Neuronal stem cell (in vitro differentiated cells): ENCODE measurements around the gene IL20RB.

Source experiments
- DNase-seq: peaks from one replicate; pipeline ENCODE4 v3.0.0-alpha.2; 2013; ENCODE audit warnings: low spot score
- H2AFZ ChIP-seq: one replicate; pipeline ENCODE4 v1.6.1; 2013; ENCODE audit warnings: mild to moderate bottlenecking, low read length, inconsistent platforms
- H2AK5ac ChIP-seq: 2 replicates; pipeline ENCODE4 v1.6.1; 2013; ENCODE audit warnings: low read depth, mild to moderate bottlenecking, inconsistent platforms, low read length, moderate library complexity, mixed read lengths
- H2BK120ac ChIP-seq: 2 replicates; pipeline ENCODE4 v1.6.1; 2013; ENCODE audit warnings: low read depth, mild to moderate bottlenecking, inconsistent platforms, low read length, moderate library complexity, mixed read lengths
- H2BK12ac ChIP-seq: one replicate; pipeline ENCODE4 v1.6.1; 2013; ENCODE audit warnings: low read length, inconsistent platforms
- H2BK15ac ChIP-seq: 2 replicates; pipeline ENCODE4 v1.6.1; 2013; ENCODE audit warnings: mild to moderate bottlenecking, low read length, inconsistent platforms, mixed read lengths
- H2BK5ac ChIP-seq: one replicate; pipeline ENCODE4 v1.6.1; 2013; ENCODE audit warnings: inconsistent platforms, mild to moderate bottlenecking, low read length, moderate library complexity
- H3K14ac ChIP-seq: one replicate; pipeline ENCODE4 v1.6.1; 2013; ENCODE audit warnings: low read length, inconsistent platforms
- H3K18ac ChIP-seq: 2 replicates; pipeline ENCODE4 v1.6.1; 2013; ENCODE audit warnings: low read length, inconsistent platforms
- H3K23ac ChIP-seq: 2 replicates; pipeline ENCODE4 v1.6.1; 2013; ENCODE audit warnings: low read depth, mild to moderate bottlenecking, mixed read lengths, low read length, inconsistent platforms; ENCODE audit not compliant: poor library complexity
- H3K27ac ChIP-seq: replicated peaks from 3 replicates; pipeline ENCODE4 v1.5.1; 2013; ENCODE audit warnings: low read length, inconsistent platforms
- H3K27me3 ChIP-seq, 3 experiments: 2 replicates each; pipeline ENCODE4 v1.6.1; 2013; ENCODE audit warnings: low read length in 3 of 3, mild to moderate bottlenecking in 2 of 3, inconsistent platforms in 1 of 3, low read depth in 1 of 3, mixed read lengths in 1 of 3, moderate library complexity in 1 of 3; ENCODE audit not compliant: control insufficient read depth in 3 of 3, insufficient read depth in 3 of 3
- H3K36me3 ChIP-seq, 2 donors: replicated peaks in 1 of 2; 2 replicates each; pipeline ENCODE4 v1.6.1; 2013; ENCODE audit warnings: low read length in 2 of 2; ENCODE audit not compliant: control insufficient read depth in 2 of 2, insufficient read depth in 2 of 2
- H3K4ac ChIP-seq: 2 replicates; pipeline ENCODE4 v1.6.1; 2013; ENCODE audit warnings: inconsistent platforms, mild to moderate bottlenecking, low read length, moderate library complexity
- H3K4me1 ChIP-seq, 2 donors: 1 replicate in 1 of 2; 2 replicates in 1 of 2; pipeline ENCODE4 v1.6.1; 2013; ENCODE audit warnings: low read length in 2 of 2, low read depth in 1 of 2; ENCODE audit not compliant: control insufficient read depth in 2 of 2, insufficient read depth in 1 of 2
- H3K4me2 ChIP-seq: one replicate; pipeline ENCODE4 v1.6.1; 2013; ENCODE audit warnings: mild to moderate bottlenecking, low read length, inconsistent platforms; ENCODE audit not compliant: insufficient read depth, poor library complexity, severe bottlenecking
- H3K4me3 ChIP-seq, 2 donors: 2 replicates each; pipeline ENCODE4 v1.5.1; 2013; ENCODE audit warnings: low read length in 2 of 2, mild to moderate bottlenecking in 2 of 2, inconsistent platforms in 1 of 2, moderate library complexity in 1 of 2
- H3K79me1 ChIP-seq: one replicate; pipeline ENCODE4 v1.6.1; 2013; ENCODE audit warnings: low read depth, mild to moderate bottlenecking, inconsistent platforms, low read length, moderate library complexity
- H3K9ac ChIP-seq: one replicate; pipeline ENCODE4 v1.6.1; 2013; ENCODE audit warnings: mild to moderate bottlenecking, low read depth, low read length, inconsistent platforms; ENCODE audit not compliant: poor library complexity
- H3K9me3 ChIP-seq, 2 donors: replicated peaks in 1 of 2; 2 replicates each; pipeline versions ENCODE3 to v1.6.1; 2013; ENCODE audit warnings: low read length in 2 of 2, mild to moderate bottlenecking in 2 of 2, inconsistent platforms in 1 of 2, low read depth in 1 of 2, mixed read lengths in 1 of 2, moderate library complexity in 1 of 2; ENCODE audit not compliant: control insufficient read depth in 2 of 2, insufficient read depth in 1 of 2
- H4K8ac ChIP-seq: one replicate; pipeline ENCODE4 v1.6.1; 2013; ENCODE audit warnings: low read depth, mild to moderate bottlenecking, inconsistent platforms, low read length, moderate library complexity
- H4K91ac ChIP-seq: one replicate; pipeline ENCODE4 v1.6.1; 2013; ENCODE audit warnings: low read length, low read depth, mild to moderate bottlenecking, inconsistent platforms; ENCODE audit not compliant: poor library complexity
- WGBS, 2 donors: extraction: QIAGEN DNeasy Blood & Tissue Kit; methylation state at CpG; one replicate each; pipeline ENCODE4 v1.1.7; 2013; ENCODE audit warnings: missing lambda C conversion rate in 2 of 2, mixed read lengths in 1 of 2; ENCODE audit not compliant: insufficient read length in 2 of 2, insufficient replicate concordance in 1 of 2; ENCODE audit errors: extremely low coverage in 2 of 2; 5-methylcytosine and 5-hydroxymethylcytosine counted together

IL20RB gene

GRCh38 chr3:136931606-136932005 is 26.2 kb upstream of the IL20RB start:
- no peak overlapping the region for H3K4ac ChIP-seq
- H4K8ac ChIP-seq, result no peak overlapping the region
- no peak overlapping the region for H3K14ac ChIP-seq
- DNase-seq, result no peak
- no peaks in the 10 kb centered on the region for H3K79me1 ChIP-seq
- peaks cover 0 to 11% of the 10 kb centered on the region in 2 donors for H3K9me3 ChIP-seq
- no peak overlapping the region for H3K27ac ChIP-seq
- H2AK5ac ChIP-seq, result no peak overlapping the region
- no peak overlapping the region for H2BK120ac ChIP-seq
- H3K4me2 ChIP-seq, result no peak overlapping the region
- no peak overlapping the region for H2BK15ac ChIP-seq
- peaks cover 3 to 37% of the 10 kb centered on the region in 2 donors for H3K36me3 ChIP-seq
- H3K9ac ChIP-seq, result no peak overlapping the region
- no peak overlapping the region for H3K4me3 ChIP-seq
- no peak overlapping the region for H2AFZ ChIP-seq
- H3K27me3 ChIP-seq, result no peaks in the 10 kb centered on the region
- H3K4me1 ChIP-seq, result no peaks in the 10 kb centered on the region
- H3K23ac ChIP-seq, result no peak overlapping the region
- no CpG with 5 or more reads among the region's 4 CpGs for WGBS, 2 donors
- no peak overlapping the region for H2BK12ac ChIP-seq
- H4K91ac ChIP-seq, result no peak overlapping the region
- H2BK5ac ChIP-seq, result no peak overlapping the region
- no peak overlapping the region for H3K18ac ChIP-seq

GRCh38 chr3:136932523-136932922 is 25.3 kb upstream of the IL20RB start:
- Histone ChIP-seq H2BK12ac (no peak overlapping the region), H3K27me3 (no peaks in the 10 kb centered on the region), H4K8ac (no peak overlapping the region), H3K4ac (no peak overlapping the region), H3K9me3 (peaks cover 0 to 20% of the 10 kb centered on the region in 2 donors), H3K18ac (no peak overlapping the region), H3K14ac (no peak overlapping the region), H3K9ac (no peak overlapping the region), H2BK120ac (no peak overlapping the region), H2AK5ac (no peak overlapping the region), H3K79me1 (no peaks in the 10 kb centered on the region), H3K4me3 (no peak overlapping the region), H2AFZ (no peak overlapping the region), H2BK15ac (no peak overlapping the region), H3K27ac (no peak overlapping the region), H3K23ac (no peak overlapping the region), H3K4me2 (no peak overlapping the region), H2BK5ac (no peak overlapping the region), H3K36me3 (peaks cover 3 to 40% of the 10 kb centered on the region in 2 donors), H4K91ac (no peak overlapping the region), H3K4me1 (no peaks in the 10 kb centered on the region)
- DNase-seq, result no peak
- WGBS, 2 donors, result no CpG with 5 or more reads among the region's 1 CpG

DNA sequence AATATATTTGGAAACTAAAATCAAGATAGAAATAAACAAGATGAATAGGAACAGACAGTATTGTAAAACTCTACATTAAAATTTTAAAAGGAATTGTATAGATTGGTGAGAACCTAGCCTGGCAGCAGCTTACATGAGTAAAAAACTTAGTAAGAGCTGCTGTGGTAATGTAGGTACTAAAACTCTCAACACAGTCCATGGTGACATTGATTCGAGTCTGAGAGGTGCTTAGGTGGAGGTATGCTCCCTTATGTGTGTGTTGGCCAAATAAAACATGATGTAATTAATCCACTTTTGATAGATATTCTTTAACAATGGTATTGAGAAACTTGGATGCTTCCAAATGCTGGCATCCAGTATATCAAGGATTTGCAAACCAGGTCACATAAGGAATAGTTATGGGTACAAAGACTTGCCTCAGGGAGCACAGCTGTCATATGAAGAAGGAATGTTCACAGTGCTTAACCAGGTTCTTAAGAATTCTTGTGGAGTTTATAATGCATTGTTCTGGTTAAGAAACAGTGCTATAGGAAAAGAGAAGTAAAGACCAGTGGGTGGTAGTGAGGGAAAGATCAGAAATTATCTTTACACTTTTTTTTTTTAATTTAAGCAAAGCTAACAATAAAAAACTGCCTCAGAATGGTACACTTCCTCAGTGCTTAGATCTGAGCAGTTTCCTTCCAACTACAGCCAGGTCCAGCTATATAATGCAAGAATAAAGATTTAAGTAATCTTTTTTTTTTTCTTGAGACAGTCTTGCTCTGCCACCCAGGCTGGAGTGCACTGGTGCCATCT is 24.6 kb upstream of the IL20RB start:
- Histone ChIP-seq H3K9me3 (peaks cover 0 to 22% of the 10 kb centered on the region in 2 donors), H2BK5ac (no peak overlapping the region), H3K27ac (no peak overlapping the region), H3K18ac (no peak overlapping the region), H3K4ac (no peak overlapping the region), H3K23ac (no peak overlapping the region), H4K91ac (no peak overlapping the region), H3K9ac (no peak overlapping the region), H2AFZ (no peak overlapping the region), H2BK120ac (no peak overlapping the region), H3K36me3 (peaks cover 2 to 36% of the 10 kb centered on the region in 2 donors), H3K14ac (no peak overlapping the region), H2AK5ac (no peak overlapping the region), H3K79me1 (no peaks in the 10 kb centered on the region), H2BK15ac (no peak overlapping the region), H3K27me3 (no peaks in the 10 kb centered on the region), H4K8ac (no peak overlapping the region), H3K4me1 (no peaks in the 10 kb centered on the region), H3K4me3 (no peak overlapping the region), H2BK12ac (no peak overlapping the region), H3K4me2 (no peak overlapping the region)
- no CpG with 5 or more reads among the region's 1 CpG for WGBS, 2 donors
- no peak for DNase-seq

DNA sequence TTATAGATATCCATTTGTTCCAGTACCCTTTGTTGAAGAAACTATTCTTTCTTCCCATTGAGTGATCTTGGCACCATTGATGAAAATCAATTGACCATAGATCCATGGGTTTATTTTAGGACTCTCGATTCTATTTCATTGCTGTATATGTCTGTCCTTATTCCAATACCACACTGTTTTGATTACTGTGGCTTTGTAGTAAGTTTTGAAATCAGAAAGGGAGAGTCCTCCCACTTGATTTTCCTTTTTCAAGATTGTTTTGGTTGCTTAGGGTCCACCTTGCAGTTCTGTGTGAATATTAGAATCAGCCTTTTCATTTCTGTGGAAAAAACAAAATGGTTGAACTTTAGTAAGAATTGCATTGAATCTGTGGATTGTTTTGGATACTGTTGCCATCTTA is 20.6 kb upstream of the IL20RB start:
- Histone ChIP-seq H3K4me1 (no peaks in the 10 kb centered on the region), H4K8ac (no peak overlapping the region), H4K91ac (no peak overlapping the region), H3K23ac (no peak overlapping the region), H3K9me3 (peaks cover 0 to 37% of the 10 kb centered on the region in 2 donors), H3K36me3 (peaks cover 0 to 15% of the 10 kb centered on the region in 2 donors), H2BK12ac (no peak overlapping the region), H2AK5ac (no peak overlapping the region), H2AFZ (no peak overlapping the region), H2BK15ac (no peak overlapping the region), H3K14ac (no peak overlapping the region), H3K4me2 (no peak overlapping the region), H3K27ac (no peak overlapping the region), H3K27me3 (no peaks in the 10 kb centered on the region), H2BK120ac (no peak overlapping the region), H2BK5ac (no peak overlapping the region), H3K79me1 (no peaks in the 10 kb centered on the region), H3K9ac (no peak overlapping the region), H3K4me3 (no peak overlapping the region), H3K4ac (no peak overlapping the region), H3K18ac (no peak overlapping the region)
- no peak for DNase-seq
- no CpG with 5 or more reads among the region's 1 CpG for WGBS, 2 donors
